ENCODE measurements around the gene INSRR. TPM values are rescaled to one million over a fixed set of nuclear protein-coding genes. Genes with fewer than 3 reads are reported as not detected.

Gene INSRR
- total RNA-seq, 1 experiment from 2014 or later: not detected

DNA sequence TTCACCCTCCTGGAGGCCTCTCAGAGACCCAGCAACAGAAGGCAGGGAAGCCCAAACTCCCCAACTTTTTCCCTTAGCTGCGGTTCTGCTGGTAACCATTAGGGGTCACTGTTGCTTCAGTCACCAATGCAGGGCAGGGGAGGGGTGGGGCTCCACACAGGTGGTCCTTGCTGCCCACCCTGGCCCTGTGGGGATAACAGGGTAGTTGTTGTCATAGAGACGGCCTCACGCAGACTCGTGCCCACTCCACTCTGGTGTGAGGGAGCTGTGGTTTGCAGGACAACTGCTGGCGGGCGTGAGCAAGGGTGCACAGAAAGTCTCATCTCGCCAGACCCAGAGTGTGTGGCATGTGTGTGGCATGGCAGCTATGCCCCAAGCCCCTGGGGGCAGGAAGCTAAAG lies 19.9 kb downstream of the INSRR start:
- H3K27me3 ChIP-seq (ENCODE audit: control insufficient read depth, insufficient read depth, low read length): peaks cover 2% of the 10 kb centered on the region
- in situ Hi-C loops (cut with HindIII; ENCODE audit: low pct_unique_long_range_greater_than_20kb, low sequenced_read_pairs): no loop called here
- no peaks in the 10 kb centered on the region for H3K9me3 ChIP-seq (ENCODE audit: control insufficient read depth, insufficient read depth, low read depth, low read length)
- no peak overlapping the region for H3K4me3 ChIP-seq (ENCODE audit: low read depth in 2 of 2, low read length in 2 of 2)
- intact Hi-C loops (cut with micrococcal nuclease; ENCODE audit: unreplicated experiment): no loop called here
- ChIA-PET CTCF (interaction anchor here (0.8 to 2.6 kb wide), 8 partner anchors 17 to 113 kb away, joined by 3 to 39 read pairs (median 6); partner anchors contain the start of genes INSRR and NTRK1), POLR2A (interaction anchor here (0.5 to 0.9 kb wide), 2 partner anchors 67 to 87 kb away, joined by 3 to 8 read pairs; no protein-coding TSS in a partner anchor)
- no peak for TF ChIP-seq SIN3A (IDR thresholded peaks at IDR 0.05; ENCODE audit: borderline replicate concordance, insufficient read depth, low read depth, low read length)
- TF ChIP-seq, protein P1, sequence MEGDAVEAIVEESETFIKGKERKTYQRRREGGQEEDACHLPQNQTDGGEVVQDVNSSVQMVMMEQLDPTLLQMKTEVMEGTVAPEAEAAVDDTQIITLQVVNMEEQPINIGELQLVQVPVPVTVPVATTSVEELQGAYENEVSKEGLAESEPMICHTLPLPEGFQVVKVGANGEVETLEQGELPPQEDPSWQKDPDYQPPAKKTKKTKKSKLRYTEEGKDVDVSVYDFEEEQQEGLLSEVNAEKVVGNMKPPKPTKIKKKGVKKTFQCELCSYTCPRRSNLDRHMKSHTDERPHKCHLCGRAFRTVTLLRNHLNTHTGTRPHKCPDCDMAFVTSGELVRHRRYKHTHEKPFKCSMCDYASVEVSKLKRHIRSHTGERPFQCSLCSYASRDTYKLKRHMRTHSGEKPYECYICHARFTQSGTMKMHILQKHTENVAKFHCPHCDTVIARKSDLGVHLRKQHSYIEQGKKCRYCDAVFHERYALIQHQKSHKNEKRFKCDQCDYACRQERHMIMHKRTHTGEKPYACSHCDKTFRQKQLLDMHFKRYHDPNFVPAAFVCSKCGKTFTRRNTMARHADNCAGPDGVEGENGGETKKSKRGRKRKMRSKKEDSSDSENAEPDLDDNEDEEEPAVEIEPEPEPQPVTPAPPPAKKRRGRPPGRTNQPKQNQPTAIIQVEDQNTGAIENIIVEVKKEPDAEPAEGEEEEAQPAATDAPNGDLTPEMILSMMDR (IDR thresholded peaks at IDR 0.05): peak; percentile 96
- TF ChIP-seq, protein P2, sequence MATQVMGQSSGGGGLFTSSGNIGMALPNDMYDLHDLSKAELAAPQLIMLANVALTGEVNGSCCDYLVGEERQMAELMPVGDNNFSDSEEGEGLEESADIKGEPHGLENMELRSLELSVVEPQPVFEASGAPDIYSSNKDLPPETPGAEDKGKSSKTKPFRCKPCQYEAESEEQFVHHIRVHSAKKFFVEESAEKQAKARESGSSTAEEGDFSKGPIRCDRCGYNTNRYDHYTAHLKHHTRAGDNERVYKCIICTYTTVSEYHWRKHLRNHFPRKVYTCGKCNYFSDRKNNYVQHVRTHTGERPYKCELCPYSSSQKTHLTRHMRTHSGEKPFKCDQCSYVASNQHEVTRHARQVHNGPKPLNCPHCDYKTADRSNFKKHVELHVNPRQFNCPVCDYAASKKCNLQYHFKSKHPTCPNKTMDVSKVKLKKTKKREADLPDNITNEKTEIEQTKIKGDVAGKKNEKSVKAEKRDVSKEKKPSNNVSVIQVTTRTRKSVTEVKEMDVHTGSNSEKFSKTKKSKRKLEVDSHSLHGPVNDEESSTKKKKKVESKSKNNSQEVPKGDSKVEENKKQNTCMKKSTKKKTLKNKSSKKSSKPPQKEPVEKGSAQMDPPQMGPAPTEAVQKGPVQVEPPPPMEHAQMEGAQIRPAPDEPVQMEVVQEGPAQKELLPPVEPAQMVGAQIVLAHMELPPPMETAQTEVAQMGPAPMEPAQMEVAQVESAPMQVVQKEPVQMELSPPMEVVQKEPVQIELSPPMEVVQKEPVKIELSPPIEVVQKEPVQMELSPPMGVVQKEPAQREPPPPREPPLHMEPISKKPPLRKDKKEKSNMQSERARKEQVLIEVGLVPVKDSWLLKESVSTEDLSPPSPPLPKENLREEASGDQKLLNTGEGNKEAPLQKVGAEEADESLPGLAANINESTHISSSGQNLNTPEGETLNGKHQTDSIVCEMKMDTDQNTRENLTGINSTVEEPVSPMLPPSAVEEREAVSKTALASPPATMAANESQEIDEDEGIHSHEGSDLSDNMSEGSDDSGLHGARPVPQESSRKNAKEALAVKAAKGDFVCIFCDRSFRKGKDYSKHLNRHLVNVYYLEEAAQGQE (IDR thresholded peaks at IDR 0.05; ENCODE audit: insufficient read depth in 1 of 2, low read depth in 2 of 2, low read length in 1 of 2): no peak
- TF ChIP-seq TCF7L2 (IDR thresholded peaks at IDR 0.05; ENCODE audit: low read depth, low read length): no peak
- no peak for TF ChIP-seq POLR2AphosphoS5 (IDR thresholded peaks at IDR 0.05; ENCODE audit: low read depth, low read length)
- H3K27ac ChIP-seq (ENCODE audit: low read length): no peak overlapping the region
- no TSS peak for BruUV-seq (replicated peaks)
- peak; percentile 27 for DNase-seq (ENCODE audit: low read depth, low spot score)
- no peaks in the 10 kb centered on the region for H3K4me1 ChIP-seq (ENCODE audit: control insufficient read depth, insufficient read depth, low read length)
- H3K36me3 ChIP-seq (ENCODE audit: control insufficient read depth, insufficient read depth, low read length): no peaks in the 10 kb centered on the region
- peak; percentile 79 for ATAC-seq

DNA sequence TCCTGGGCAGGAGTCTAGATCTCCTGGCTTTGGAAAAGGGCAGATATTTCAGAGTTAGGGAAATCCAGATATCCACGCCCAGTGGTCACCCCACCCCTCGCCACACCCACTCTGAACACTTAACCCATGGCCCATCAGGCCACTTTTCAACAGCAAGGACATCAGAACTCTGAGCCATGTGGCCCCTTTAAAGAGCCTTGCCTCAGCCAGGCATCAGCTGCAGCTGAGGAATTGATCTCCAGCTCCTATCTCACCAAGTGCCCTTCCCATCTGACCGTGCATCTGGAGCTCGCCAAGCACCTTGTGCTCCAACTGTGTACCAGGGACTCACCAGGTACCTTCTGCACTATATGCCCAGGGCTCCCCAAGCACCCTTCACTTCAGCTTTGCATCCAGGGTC lies 22.0 kb downstream of the INSRR start:
- ATAC-seq: no peak
- TF ChIP-seq POLR2AphosphoS5 (IDR thresholded peaks at IDR 0.05; ENCODE audit: low read depth, low read length) (no peak), SIN3A (IDR thresholded peaks at IDR 0.05; ENCODE audit: borderline replicate concordance, insufficient read depth, low read depth, low read length) (no peak), TCF7L2 (IDR thresholded peaks at IDR 0.05; ENCODE audit: low read depth, low read length) (no peak)
- TF ChIP-seq, protein P1 (IDR thresholded peaks at IDR 0.05): no peak
- TF ChIP-seq, protein P2 (IDR thresholded peaks at IDR 0.05; ENCODE audit: insufficient read depth in 1 of 2, low read depth in 2 of 2, low read length in 1 of 2): no peak
- no peak overlapping the region for H3K4me3 ChIP-seq (ENCODE audit: low read depth in 2 of 2, low read length in 2 of 2)
- BruUV-seq (replicated peaks): no TSS peak
- CTCF ChIA-PET: interaction anchor here (0.7 kb wide), 1 partner anchor 23 kb away, joined by 4 read pairs; no protein-coding TSS in a partner anchor
- peaks cover 9% of the 10 kb centered on the region for H3K27me3 ChIP-seq (ENCODE audit: control insufficient read depth, insufficient read depth, low read length)
- POLR2A ChIA-PET: no interaction called here
- no peaks in the 10 kb centered on the region for H3K9me3 ChIP-seq (ENCODE audit: control insufficient read depth, insufficient read depth, low read depth, low read length)
- no peaks in the 10 kb centered on the region for H3K4me1 ChIP-seq (ENCODE audit: control insufficient read depth, insufficient read depth, low read length)
- H3K27ac ChIP-seq (ENCODE audit: low read length): no peak overlapping the region
- in situ Hi-C loops (cut with HindIII; ENCODE audit: low pct_unique_long_range_greater_than_20kb, low sequenced_read_pairs): no loop called here
- H3K36me3 ChIP-seq (ENCODE audit: control insufficient read depth, insufficient read depth, low read length): no peaks in the 10 kb centered on the region
- intact Hi-C loops (cut with micrococcal nuclease; ENCODE audit: unreplicated experiment): no loop called here
- no peak for DNase-seq (ENCODE audit: low read depth, low spot score)
